Right atrium auricular region (tissue), 2 donors: ENCODE data around the gene CCDC122. TPM values are rescaled to one million over a fixed set of nuclear protein-coding genes. Genes with fewer than 3 reads are reported as not detected.

Experiments
- DNase-seq: peaks from one replicate; pipeline ENCODE4 v3.0.0-alpha.2; 2019; ENCODE audit warnings: low spot score
- H3K27ac ChIP-seq, 2 donors: fragments of 200-600 bp; sonication (generic); 1 replicate in 1 of 2; 2 replicates in 1 of 2; pipeline ENCODE4 v1.5.1; 2016 to 2019
- H3K27me3 ChIP-seq, 2 donors: fragments of 200-600 bp; sonication (generic); one replicate each; pipeline versions ENCODE4 v1.5.1 to v1.6.0; 2017 to 2019
- H3K36me3 ChIP-seq: fragments of 200-600 bp; sonication (generic); one replicate; pipeline ENCODE4 v1.5.1; 2016
- H3K4me1 ChIP-seq, 2 donors: fragments of 200-600 bp; sonication (generic); one replicate each; pipeline versions ENCODE4 v1.5.1 to v1.6.0; 2017 to 2019
- H3K4me3 ChIP-seq, 2 donors: fragments of 200-600 bp; sonication (generic); 1 replicate in 1 of 2; 2 replicates in 1 of 2; pipeline ENCODE4 v1.5.1; 2017 to 2019; ENCODE audit warnings: mild to moderate bottlenecking in 1 of 2, moderate library complexity in 1 of 2
- H3K9me3 ChIP-seq, 2 donors: fragments of 200-600 bp; sonication (generic); one replicate each; pipeline ENCODE4 v1.5.1; 2019
- CTCF ChIP-seq, 2 donors: fragments of 200-600 bp; sonication (generic); IDR thresholded peaks; one replicate each; pipeline ENCODE4 v1.5.1; 2019; ENCODE audit warnings: antibody characterized with exemption in 2 of 2
- total RNA-seq, 2 donors: library from RNA; depleted of rRNA; stranded (reverse); fragments of >200 nt; gene quantifications; one replicate each; pipeline ENCODE4 v1.1.0, GENCODE V29; 2016

The CCDC122 gene
- total RNA-seq, 2 donors from 2014 or later, result 2.3 to 3.5 TPM

- H3K27ac ChIP-seq, result no peak overlapping the region
- H3K36me3 ChIP-seq, result no peaks in the 10 kb centered on the region
- H3K4me1 ChIP-seq, result peaks cover 0 to 15% of the 10 kb centered on the region in 2 donors
- TF ChIP-seq CTCF (IDR thresholded peaks at IDR 0.05), result no peak
- no peaks in the 10 kb centered on the region for H3K9me3 ChIP-seq
- H3K27me3 ChIP-seq, result no peaks in the 10 kb centered on the region
- H3K4me3 ChIP-seq, result no peak overlapping the region
- no peak for DNase-seq
Measured at GRCh38 chr13:43915451-43915850, 35.9 kb upstream of the CCDC122 start.

- H3K36me3 ChIP-seq, result no peaks in the 10 kb centered on the region
- H3K27me3 ChIP-seq, result no peaks in the 10 kb centered on the region
- no peak for DNase-seq
- TF ChIP-seq CTCF (IDR thresholded peaks at IDR 0.05), result no peak
- no peak overlapping the region for H3K4me3 ChIP-seq
- peak overlapping the region; percentile 5 to 40 for H3K27ac ChIP-seq
- H3K4me1 ChIP-seq, result peaks cover 0 to 29% of the 10 kb centered on the region in 2 donors
- no peaks in the 10 kb centered on the region for H3K9me3 ChIP-seq
Measured at GRCh38 chr13:43911871-43912270, 32.3 kb upstream of the CCDC122 start.

- Histone ChIP-seq H3K9me3 (no peaks in the 10 kb centered on the region), H3K36me3 (no peaks in the 10 kb centered on the region), H3K27ac (no peak overlapping the region), H3K4me3 (no peak overlapping the region), H3K27me3 (no peaks in the 10 kb centered on the region), H3K4me1 (peaks cover 0 to 29% of the 10 kb centered on the region in 2 donors)
- DNase-seq, result no peak
- TF ChIP-seq CTCF (IDR thresholded peaks at IDR 0.05), result no peak
Measured at GRCh38 chr13:43911278-43911677, 31.7 kb upstream of the CCDC122 start.

- H3K4me1 ChIP-seq, result peaks cover 0 to 29% of the 10 kb centered on the region in 2 donors
- no peak for DNase-seq
- no peak for TF ChIP-seq CTCF (IDR thresholded peaks at IDR 0.05)
- no peaks in the 10 kb centered on the region for H3K36me3 ChIP-seq
- H3K27ac ChIP-seq, result no peak overlapping the region
- H3K4me3 ChIP-seq, result no peak overlapping the region
- H3K27me3 ChIP-seq, result no peaks in the 10 kb centered on the region
- H3K9me3 ChIP-seq, result no peaks in the 10 kb centered on the region
Measured at GRCh38 chr13:43910856-43911255, 31.3 kb upstream of the CCDC122 start.

DNA sequence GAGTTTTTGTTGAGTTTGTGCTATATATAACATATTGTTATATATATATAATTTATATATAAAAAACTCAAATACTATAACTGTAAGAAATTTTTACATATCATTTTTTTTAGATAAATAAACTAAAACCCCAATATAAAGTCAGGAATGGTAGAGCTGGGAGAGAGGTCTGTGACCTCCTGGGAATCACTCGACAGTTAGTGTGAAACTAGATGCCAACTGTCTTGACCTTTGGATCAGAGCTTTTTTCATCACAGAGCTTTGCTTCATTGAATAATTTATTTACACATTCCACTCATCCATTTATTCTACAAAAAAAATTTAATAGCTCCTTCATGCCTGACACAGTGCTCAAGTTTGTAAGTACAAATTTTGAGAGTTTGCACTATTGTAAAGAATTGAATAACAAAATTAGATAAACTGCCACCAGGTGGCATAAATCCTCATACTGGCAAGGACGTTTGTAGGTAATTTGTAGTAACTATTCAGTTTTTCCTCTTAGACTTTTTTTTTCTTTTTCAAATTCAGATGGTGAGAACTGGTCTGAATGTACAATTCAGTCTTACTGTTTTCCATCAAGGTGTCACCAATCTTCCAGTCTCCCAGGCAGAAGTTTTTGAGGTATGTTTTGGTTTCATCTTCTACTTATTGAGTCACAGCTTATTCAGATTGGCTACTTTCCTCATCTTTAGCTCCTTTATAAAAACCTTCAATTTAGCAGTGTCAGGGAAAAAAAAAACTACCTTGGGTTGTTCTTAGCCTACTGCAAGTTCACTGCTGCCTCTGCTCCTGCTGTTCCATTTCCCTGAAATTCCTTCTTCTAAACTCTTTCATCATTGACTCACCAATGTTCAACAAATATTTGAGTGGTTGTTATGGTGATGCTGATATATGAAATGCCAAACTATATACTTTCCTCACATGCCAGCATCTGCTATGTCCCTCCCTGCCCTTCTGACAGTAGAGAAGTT is 28.9 kb upstream of the CCDC122 start:
- no peak for DNase-seq
- peak; percentile 49 to 76 for TF ChIP-seq CTCF (IDR thresholded peaks at IDR 0.05)
- H3K36me3 ChIP-seq, result no peaks in the 10 kb centered on the region
- no peaks in the 10 kb centered on the region for H3K9me3 ChIP-seq
- no peak overlapping the region for H3K4me3 ChIP-seq
- no peaks in the 10 kb centered on the region for H3K27me3 ChIP-seq
- no peak overlapping the region for H3K27ac ChIP-seq
- H3K4me1 ChIP-seq, result peaks cover 0 to 29% of the 10 kb centered on the region in 2 donors
